Panc1 (cell line): ENCODE data around the gene SPTSSA. TPM values are rescaled to one million over a fixed set of nuclear protein-coding genes. Genes with fewer than 3 reads are reported as not detected.

Experiments
- ATAC-seq: fragments of 200-7000 bp; cut with Tn5 transposase; 2 replicates; pipeline ENCODE4 v1.9.1; 2020; ENCODE audit warnings: mild to moderate bottlenecking, moderate library complexity
- BruUV-seq: library from RNA; stranded (reverse); fragments of 400-500 nt; replicated peaks from 2 replicates; lab custom pipeline; 2021; lab: Mats Ljungman, UMichigan
- CTCF ChIA-PET: fragments of 300-600 bp; sonication (Branson Sonifier 250); formaldehyde crosslinking; loops from one replicate; lab custom pipeline; 2022; ENCODE audit warnings: antibody characterized with exemption; lab: Charles Lee
- POLR2A ChIA-PET: fragments of 300-600 bp; sonication (Branson Sonifier 250); formaldehyde crosslinking; loops from one replicate; lab custom pipeline; 2022; ENCODE audit warnings: antibody characterized with exemption; lab: Charles Lee
- DNase-seq: peaks from one replicate; pipeline ENCODE4 v3.0.0-alpha.2; 2010; ENCODE audit warnings: low read depth, low spot score
- H3K27ac ChIP-seq: 2 replicates; pipeline ENCODE4 v1.5.1; 2011; ENCODE audit warnings: mild to moderate bottlenecking, low read length, inconsistent platforms
- H3K27me3 ChIP-seq: fragments of 200-500 bp; sonication (Bioruptor generic); 2 replicates; pipeline ENCODE4 v1.6.0; 2014; ENCODE audit warnings: low read length, inconsistent platforms; ENCODE audit not compliant: control insufficient read depth, insufficient read depth
- H3K36me3 ChIP-seq: fragments of 200-500 bp; sonication (Bioruptor generic); 2 replicates; pipeline ENCODE4 v1.5.1; 2014; ENCODE audit warnings: inconsistent platforms, mild to moderate bottlenecking, low read length, moderate library complexity; ENCODE audit not compliant: control insufficient read depth, insufficient read depth
- H3K4me1 ChIP-seq: 2 replicates; pipeline ENCODE4 v1.5.1; 2011; ENCODE audit warnings: inconsistent platforms, mild to moderate bottlenecking, low read length, moderate library complexity; ENCODE audit not compliant: control insufficient read depth, insufficient read depth
- H3K4me3 ChIP-seq, 2 experiments: 2 replicates each; pipeline ENCODE4 v1.5.1; 2011 to 2012; ENCODE audit warnings: low read depth in 2 of 2, low read length in 2 of 2, mild to moderate bottlenecking in 2 of 2, inconsistent platforms in 1 of 2, moderate library complexity in 1 of 2
- H3K9me3 ChIP-seq: fragments of 200-500 bp; sonication (Bioruptor generic); 2 replicates; pipeline ENCODE4 v1.5.1; 2014; ENCODE audit warnings: low read depth, mild to moderate bottlenecking, inconsistent platforms, low read length, moderate library complexity; ENCODE audit not compliant: control insufficient read depth, insufficient read depth
- CTCF ChIP-seq: fragments of 450-650 bp; IDR thresholded peaks from 2 replicates; pipeline ENCODE4 v1.5.1; 2017; ENCODE audit warnings: mild to moderate bottlenecking
- POLR2AphosphoS5 ChIP-seq: IDR thresholded peaks from 2 replicates; pipeline ENCODE4 v1.6.1; 2012; ENCODE audit warnings: mild to moderate bottlenecking, low read depth, low read length, moderate library complexity
- REST ChIP-seq, 2 experiments: IDR thresholded peaks; 2 replicates each; pipeline ENCODE4 v1.6.1; 2011 to 2012; ENCODE audit warnings: low read depth in 2 of 2, control low read depth in 1 of 2, low read length in 1 of 2, mild to moderate bottlenecking in 1 of 2, moderate library complexity in 1 of 2; ENCODE audit not compliant: insufficient read depth in 1 of 2
- SIN3A ChIP-seq: IDR thresholded peaks from 2 replicates; pipeline ENCODE4 v1.6.1; 2012; ENCODE audit warnings: low read depth, mild to moderate bottlenecking, low read length, moderate library complexity, borderline replicate concordance; ENCODE audit not compliant: insufficient read depth
- TCF7L2 ChIP-seq: IDR thresholded peaks from 2 replicates; pipeline ENCODE4 v1.6.1; 2011; ENCODE audit warnings: mild to moderate bottlenecking, low read depth, low read length, inconsistent platforms
- in situ Hi-C: cut with HindIII; loops from 2 replicates; pipeline ENCODE4 v1.10.0; 2016; ENCODE audit warnings: low sequenced_read_pairs, low pct_unique_long_range_greater_than_20kb
- intact Hi-C: fragments of 100-400 bp; cut with micrococcal nuclease; formaldehyde crosslinking; loops from one replicate; pipeline ENCODE4 v1.10.0; 2022; ENCODE audit not compliant: unreplicated experiment
- total RNA-seq: library from RNA; stranded (reverse); gene quantifications from one replicate; pipeline ENCODE4 v1.2.1, GENCODE V29; 2021; ENCODE audit not compliant: unreplicated experiment

Gene SPTSSA
- total RNA-seq, 1 experiment from 2014 or later, result 15.6 TPM

DNA sequence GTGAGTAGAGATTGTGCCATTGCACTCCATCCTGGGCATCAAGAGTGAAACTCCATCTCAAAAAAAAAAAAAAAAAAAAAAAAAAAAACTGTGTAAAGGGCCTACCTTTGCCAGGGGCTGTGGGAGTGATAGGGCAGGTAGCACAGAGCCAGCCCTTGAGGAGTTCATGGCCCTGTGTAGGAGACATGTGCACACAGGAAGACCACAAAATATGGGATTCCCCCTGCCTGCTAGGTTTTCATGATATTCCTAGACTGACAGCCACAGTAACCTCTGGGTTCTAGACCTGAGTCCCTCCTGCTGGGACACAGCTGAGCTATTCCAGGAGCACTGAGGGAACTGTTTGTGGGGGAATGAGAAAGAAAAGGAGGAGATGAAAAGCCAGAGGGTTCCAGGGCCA lies 8.3 kb upstream of the SPTSSA start:
- CTCF ChIA-PET, result no interaction called here

GRCh38 chr14:34466691-34467090 lies 4.7 kb upstream of the SPTSSA start:
- intact Hi-C loops, result no loop called here
- ChIA-PET CTCF (no interaction called here), POLR2A (no interaction called here)
- H3K36me3 ChIP-seq, result no peaks in the 10 kb centered on the region; the same call in 1 of the 2 replicates
- DNase-seq (no peak), ATAC-seq (no peak)
- TF ChIP-seq TCF7L2, result no peak
- TF ChIP-seq CTCF, result no peak
- TF ChIP-seq REST (IDR thresholded peaks at IDR 0.05; ENCODE audit: insufficient read depth in 1 of 2, low read depth in 2 of 2, low read length in 1 of 2), result no peak
- no peak for TF ChIP-seq SIN3A
- TF ChIP-seq POLR2AphosphoS5, result no peak
- BruUV-seq, result no TSS peak
- no peaks in the 10 kb centered on the region for H3K27me3 ChIP-seq
- H3K4me1 ChIP-seq, result no peaks in the 10 kb centered on the region
- H3K9me3 ChIP-seq, result no peaks in the 10 kb centered on the region
- H3K27ac ChIP-seq, result no peak overlapping the region
- H3K4me3 ChIP-seq, result no peak overlapping the region
- in situ Hi-C loops, result no loop called here

More for the DNA sequence above, 8.3 kb upstream of the SPTSSA start:
- BruUV-seq, result no TSS peak
- Histone ChIP-seq H3K36me3 (no peaks in the 10 kb centered on the region), H3K4me3 (no peak overlapping the region), H3K27me3 (no peaks in the 10 kb centered on the region), H3K4me1 (no peaks in the 10 kb centered on the region), H3K9me3 (no peaks in the 10 kb centered on the region), H3K27ac (no peak overlapping the region)
- ATAC-seq, result no peak
- POLR2A ChIA-PET, result no interaction called here
- in situ Hi-C loops, result no loop called here
- no peak for TF ChIP-seq TCF7L2
- TF ChIP-seq SIN3A, result no peak
- TF ChIP-seq REST (IDR thresholded peaks at IDR 0.05; ENCODE audit: insufficient read depth in 1 of 2, low read depth in 2 of 2, low read length in 1 of 2), result no peak
- no peak for TF ChIP-seq POLR2AphosphoS5
- no peak for TF ChIP-seq CTCF
- intact Hi-C loops, result no loop called here
- no peak for DNase-seq
